HAP-1 (cell line): ENCODE measurements around the gene UBQLN4.
A peak's percentile ranks its signal among the peaks of the same experiment; 100 is the strongest.
"Not testable (repeated sequence)": the region's sequence is repeated elsewhere in the genome, so short reads cannot be mapped to it uniquely, and the experiment has no call there.

ENCODE experiments used
- DNase-seq, 2 experiments: peaks; one replicate each; pipeline ENCODE4 v3.0.0-alpha.2; 2016 to 2020; ENCODE audit warnings: low spot score in 2 of 2
- H3K27me3 ChIP-seq: fragments of 250-450 bp; sonication (Bioruptor Pico); 2 replicates; pipeline ENCODE4 v1.5.1; 2020; ENCODE audit warnings: low read depth, mild to moderate bottlenecking, moderate library complexity
- H3K36me3 ChIP-seq: fragments of 250-450 bp; sonication (Bioruptor Pico); replicated peaks from 2 replicates; pipeline ENCODE4 v1.5.1; 2020; ENCODE audit warnings: mild to moderate bottlenecking
- H3K4me1 ChIP-seq: fragments of 250-450 bp; sonication (Bioruptor Pico); 2 replicates; pipeline ENCODE4 v1.5.1; 2020; ENCODE audit warnings: mild to moderate bottlenecking
- H3K4me3 ChIP-seq: fragments of 250-450 bp; sonication (Bioruptor Pico); 2 replicates; pipeline ENCODE4 v1.5.1; 2020; ENCODE audit warnings: mild to moderate bottlenecking, moderate library complexity
- H3K9me3 ChIP-seq: fragments of 250-450 bp; sonication (Bioruptor Pico); 2 replicates; pipeline ENCODE4 v1.5.1; 2020; ENCODE audit warnings: mild to moderate bottlenecking, moderate library complexity
- in situ Hi-C: fragments of 300-500 bp; cut with MboI; formaldehyde crosslinking; loops from 3 replicates; pipeline ENCODE4 v1.14.3; 2020; ENCODE audit warnings: low sequenced_read_pairs, inconsistent platforms, mixed read lengths

Gene UBQLN4

GRCh38 chr1:156075775-156076204, 22.2 kb upstream of the UBQLN4 start:
- Histone ChIP-seq H3K9me3 (no peaks in the 10 kb centered on the region), H3K27me3 (no peaks in the 10 kb centered on the region), H3K4me1 (peaks cover 16% of the 10 kb centered on the region), H3K4me3 (no peak overlapping the region), H3K36me3 (peaks cover 34% of the 10 kb centered on the region)
- no peak for DNase-seq
- in situ Hi-C loops = no loop called here

- H3K4me1 ChIP-seq = peaks cover 14% of the 10 kb centered on the region
- H3K36me3 ChIP-seq = peaks cover 34% of the 10 kb centered on the region
- H3K9me3 ChIP-seq = no peaks in the 10 kb centered on the region
- no peak overlapping the region for H3K4me3 ChIP-seq
- no peaks in the 10 kb centered on the region for H3K27me3 ChIP-seq
- in situ Hi-C loops = no loop called here
- no peak for DNase-seq
Measured at GRCh38 chr1:156075162-156075561, 21.6 kb upstream of the UBQLN4 start.

GRCh38 chr1:156074661-156075060, 21.1 kb upstream of the UBQLN4 start:
- H3K27me3 ChIP-seq = no peaks in the 10 kb centered on the region
- no peak for DNase-seq
- H3K4me1 ChIP-seq = peaks cover 9% of the 10 kb centered on the region
- peaks cover 31% of the 10 kb centered on the region for H3K36me3 ChIP-seq
- in situ Hi-C loops = no loop called here
- H3K4me3 ChIP-seq = no peak overlapping the region
- H3K9me3 ChIP-seq = no peaks in the 10 kb centered on the region

GRCh38 chr1:156073740-156074139, 20.1 kb upstream of the UBQLN4 start:
- peaks cover 28% of the 10 kb centered on the region for H3K36me3 ChIP-seq

GRCh38 chr1:156073110-156073687, 19.6 kb upstream of the UBQLN4 start:
- no peak for DNase-seq
- peaks cover 28% of the 10 kb centered on the region for H3K36me3 ChIP-seq

More at GRCh38 chr1:156073740-156074139, 20.1 kb upstream of the UBQLN4 start:
- Histone ChIP-seq H3K9me3 (no peaks in the 10 kb centered on the region), H3K4me1 (peaks cover 9% of the 10 kb centered on the region), H3K27me3 (no peaks in the 10 kb centered on the region), H3K4me3 (no peak overlapping the region)
- in situ Hi-C loops = no loop called here
- DNase-seq = peak in 1 of 2 experiments; percentile 76

GRCh38 chr1:156072251-156072650, 18.7 kb upstream of the UBQLN4 start:
- Histone ChIP-seq H3K9me3 (no peaks in the 10 kb centered on the region), H3K4me3 (no peak overlapping the region), H3K4me1 (peaks cover 9% of the 10 kb centered on the region), H3K36me3 (peaks cover 22% of the 10 kb centered on the region), H3K27me3 (no peaks in the 10 kb centered on the region)
- in situ Hi-C loops = no loop called here
- no peak for DNase-seq

More at GRCh38 chr1:156073110-156073687, 19.6 kb upstream of the UBQLN4 start:
- no peaks in the 10 kb centered on the region for H3K27me3 ChIP-seq
- H3K9me3 ChIP-seq = no peaks in the 10 kb centered on the region
- in situ Hi-C loops = no loop called here
- no peak overlapping the region for H3K4me3 ChIP-seq
- H3K4me1 ChIP-seq = peaks cover 9% of the 10 kb centered on the region

GRCh38 chr1:156071332-156071816, 17.8 kb upstream of the UBQLN4 start:
- H3K36me3 ChIP-seq = peaks cover 13% of the 10 kb centered on the region
- DNase-seq, H3K4me1 ChIP-seq, H3K4me3 ChIP-seq, H3K27me3 ChIP-seq, H3K9me3 ChIP-seq, in situ Hi-C loops: not testable (repeated sequence)

- DNase-seq = no peak
- Histone ChIP-seq H3K36me3 (peaks cover 5% of the 10 kb centered on the region), H3K27me3 (no peaks in the 10 kb centered on the region), H3K9me3 (no peaks in the 10 kb centered on the region), H3K4me1 (peaks cover 9% of the 10 kb centered on the region), H3K4me3 (no peak overlapping the region)
- in situ Hi-C loops = no loop called here
Measured at GRCh38 chr1:156070548-156070947, 16.9 kb upstream of the UBQLN4 start.

- in situ Hi-C loops = no loop called here
- no peaks in the 10 kb centered on the region for H3K27me3 ChIP-seq
- DNase-seq = no peak
- H3K9me3 ChIP-seq = no peaks in the 10 kb centered on the region
- H3K36me3 ChIP-seq = no peaks in the 10 kb centered on the region; the same call in 1 of the 2 replicates
- peaks cover 9% of the 10 kb centered on the region for H3K4me1 ChIP-seq
- H3K4me3 ChIP-seq = no peak overlapping the region
Measured at GRCh38 chr1:156069490-156070455, 16.2 kb upstream of the UBQLN4 start.

GRCh38 chr1:156067262-156067661, 13.7 kb upstream of the UBQLN4 start:
- Histone ChIP-seq H3K9me3 (no peaks in the 10 kb centered on the region), H3K4me1 (no peaks in the 10 kb centered on the region), H3K4me3 (no peak overlapping the region), H3K36me3 (no peaks in the 10 kb centered on the region), H3K27me3 (no peaks in the 10 kb centered on the region)
- DNase-seq = no peak
- in situ Hi-C loops = no loop called here

- Histone ChIP-seq H3K36me3 (no peaks in the 10 kb centered on the region), H3K4me1 (no peaks in the 10 kb centered on the region), H3K27me3 (no peaks in the 10 kb centered on the region), H3K9me3 (no peaks in the 10 kb centered on the region), H3K4me3 (no peak overlapping the region)
- in situ Hi-C loops = no loop called here
- DNase-seq = no peak
Measured at GRCh38 chr1:156065871-156066270, 12.3 kb upstream of the UBQLN4 start.

GRCh38 chr1:156065212-156065611, 11.6 kb upstream of the UBQLN4 start:
- Histone ChIP-seq H3K4me1 (no peaks in the 10 kb centered on the region), H3K4me3 (no peak overlapping the region), H3K9me3 (no peaks in the 10 kb centered on the region), H3K27me3 (no peaks in the 10 kb centered on the region), H3K36me3 (no peaks in the 10 kb centered on the region)
- no peak for DNase-seq
- in situ Hi-C loops = no loop called here

GRCh38 chr1:156064615-156065014, 11.0 kb upstream of the UBQLN4 start:
- Histone ChIP-seq H3K36me3 (no peaks in the 10 kb centered on the region), H3K4me3 (no peak overlapping the region), H3K4me1 (no peaks in the 10 kb centered on the region), H3K9me3 (no peaks in the 10 kb centered on the region), H3K27me3 (no peaks in the 10 kb centered on the region)
- in situ Hi-C loops = no loop called here
- DNase-seq = no peak

GRCh38 chr1:156063997-156064285, 10.3 kb upstream of the UBQLN4 start:
- H3K27me3 ChIP-seq = no peaks in the 10 kb centered on the region
- in situ Hi-C loops = no loop called here
- H3K4me3 ChIP-seq = no peak overlapping the region
- H3K9me3 ChIP-seq = no peaks in the 10 kb centered on the region
- H3K36me3 ChIP-seq = no peaks in the 10 kb centered on the region
- no peaks in the 10 kb centered on the region for H3K4me1 ChIP-seq
- no peak for DNase-seq
